ENCODE measurements around the gene ATP5F1A.
"Not testable (repeated sequence)": the region's sequence is repeated elsewhere in the genome, so short reads cannot be mapped to it uniquely, and the experiment has no call there.

Gene ATP5F1A

DNA sequence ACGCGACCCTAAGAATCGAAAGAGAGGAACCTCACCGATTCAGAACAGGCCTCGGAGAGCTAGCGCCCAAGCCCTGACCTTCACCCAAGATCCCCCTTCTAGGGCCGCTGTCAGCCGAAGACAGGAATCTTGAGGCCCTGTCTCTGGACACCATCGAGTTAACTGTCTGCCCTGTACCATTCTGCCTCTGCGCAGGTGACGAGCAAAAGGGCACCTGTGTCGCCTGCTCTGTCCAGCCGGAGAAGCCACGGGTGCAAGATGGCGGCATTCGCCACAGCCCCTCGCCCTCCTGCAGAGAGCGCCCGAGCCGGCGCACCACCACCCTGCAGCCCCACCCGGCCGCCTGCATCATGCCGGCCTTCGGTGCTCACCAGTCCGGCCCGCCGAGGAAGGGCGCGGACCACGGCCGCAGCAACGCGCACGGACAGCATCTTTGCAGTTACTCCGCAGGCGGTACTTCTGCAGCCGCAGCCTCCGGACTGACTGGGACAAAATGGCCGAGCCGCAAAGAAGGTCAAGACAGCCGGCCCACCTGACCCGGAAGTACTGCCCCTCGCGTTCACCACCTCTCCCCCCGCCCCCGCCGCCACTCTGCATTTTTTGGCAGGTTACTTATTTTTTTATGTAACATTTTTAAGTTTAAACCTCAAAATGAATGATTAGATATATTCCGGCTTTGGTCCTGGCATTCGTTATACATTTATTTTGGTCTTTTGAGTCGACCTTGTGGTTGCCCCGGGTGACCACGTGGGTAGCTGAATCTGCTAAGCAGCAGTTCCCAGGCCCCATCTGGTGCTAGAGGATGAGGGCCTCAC lies at the start of gene ATP5F1A:
ATP5F1A (minus strand) TSS at position 496 of the 815 bp plus-strand sequence; CDS start at position 431, 65 bp downstream.
- in situ Hi-C loops (cut with MboI; ENCODE audit: low sequenced_read_pairs): no loop called here

DNA sequence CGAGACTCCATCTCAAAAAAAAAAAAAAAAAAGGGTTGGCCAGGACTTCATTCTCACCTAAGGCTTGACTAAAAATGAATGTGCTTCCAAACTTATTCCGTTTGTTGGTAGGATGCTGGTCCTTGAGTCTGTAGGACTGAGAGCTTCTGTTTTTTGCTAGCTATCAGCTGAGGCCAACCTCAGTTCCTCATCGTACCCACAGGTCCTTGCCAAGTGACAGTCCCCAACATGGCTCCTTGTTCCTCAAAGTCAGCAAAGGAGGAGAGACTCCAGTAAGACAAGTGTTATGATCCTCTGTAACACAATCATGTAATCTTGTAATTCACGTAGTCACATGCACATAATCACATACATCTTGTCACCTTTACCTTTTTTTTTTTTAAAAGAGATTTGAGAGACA lies 43.1 kb upstream of the ATP5F1A start:
- in situ Hi-C loops (cut with MboI; ENCODE audit: low sequenced_read_pairs): no loop called here

DNA sequence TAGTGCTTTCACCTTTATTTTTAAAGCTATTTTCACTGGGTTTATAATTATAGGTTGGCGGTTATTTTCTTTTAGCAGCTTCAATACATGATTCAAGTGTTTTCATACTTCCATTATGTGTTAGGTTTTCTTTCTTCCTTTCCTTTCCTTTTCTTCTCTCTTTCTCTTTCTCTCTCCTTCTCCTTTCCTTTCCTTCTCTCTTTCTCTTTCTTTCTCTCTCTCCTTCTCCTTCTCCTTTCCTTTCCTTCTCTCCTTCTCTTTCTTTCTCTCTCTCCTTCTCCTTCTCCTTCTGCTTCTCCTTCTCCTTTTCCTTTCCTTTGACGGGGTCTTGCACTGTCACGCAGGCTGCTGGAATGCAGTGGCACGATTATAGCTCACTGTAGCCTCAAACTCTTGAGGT lies 42.1 kb upstream of the ATP5F1A start:
- in situ Hi-C loops (cut with MboI; ENCODE audit: low sequenced_read_pairs): no loop called here

DNA sequence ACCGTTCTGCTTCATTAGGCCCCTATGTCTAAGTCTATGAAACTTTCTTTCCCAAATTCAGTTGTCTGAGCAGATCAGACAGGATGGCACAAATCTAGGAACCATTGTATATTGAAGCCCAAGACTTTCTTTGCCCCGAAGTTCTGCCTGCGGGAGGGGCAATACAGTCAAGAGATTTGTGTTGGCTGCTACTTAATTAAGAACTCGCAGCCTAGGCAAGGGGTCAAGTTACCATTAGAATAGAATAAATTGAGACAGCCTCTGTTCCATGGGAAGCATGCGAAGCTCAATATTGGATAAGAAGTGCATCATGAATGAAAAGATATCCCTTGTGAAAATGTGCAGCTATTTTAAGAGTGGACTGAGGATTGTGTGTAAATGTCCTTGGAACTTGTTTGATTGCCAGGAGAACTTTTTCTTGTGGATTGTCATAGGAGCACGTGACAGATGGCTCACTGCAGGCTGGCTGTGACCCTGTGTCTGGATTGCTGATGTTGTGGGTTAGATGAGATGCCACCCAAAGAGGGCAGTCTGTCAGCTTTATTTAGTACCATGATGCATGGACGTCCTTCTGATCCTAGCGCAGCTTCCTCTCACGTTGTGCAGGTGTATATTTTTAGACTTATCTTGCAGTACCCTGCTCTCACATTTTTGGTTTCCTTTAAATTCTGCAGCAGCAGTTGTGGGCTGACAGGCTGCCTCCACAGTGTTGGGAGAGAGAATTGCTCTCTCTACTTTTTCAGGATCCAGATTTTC lies 37.0 kb upstream of the ATP5F1A start:
- in situ Hi-C loops (cut with MboI; ENCODE audit: low sequenced_read_pairs): no loop called here

- in situ Hi-C loops (cut with MboI; ENCODE audit: low sequenced_read_pairs): no loop called here
These were observed 35.4 kb upstream of the ATP5F1A start for GRCh38 chr18:46133534-46133933.

- in situ Hi-C loops (cut with MboI; ENCODE audit: low sequenced_read_pairs): not testable (repeated sequence)
These were observed 32.5 kb upstream of the ATP5F1A start for GRCh38 chr18:46130549-46130948.

DNA sequence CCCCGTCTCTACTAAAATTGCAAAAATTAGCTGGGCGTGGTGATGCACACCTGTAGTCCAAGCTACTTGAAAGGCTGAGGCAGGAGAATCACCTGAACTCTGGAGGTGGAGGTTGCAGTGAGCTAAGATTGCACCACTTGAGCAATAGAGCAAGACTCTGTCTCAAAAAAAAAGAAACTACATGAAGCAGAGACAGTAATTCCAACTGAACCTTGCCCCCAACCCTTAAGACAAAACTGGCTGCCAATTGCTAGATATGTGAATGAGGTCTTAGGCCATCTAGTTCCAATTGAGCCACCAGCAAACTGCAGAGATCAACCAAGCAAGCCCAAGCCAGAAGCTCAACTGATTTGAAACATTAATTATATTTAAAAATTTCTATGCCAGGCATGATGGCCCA lies 32.0 kb upstream of the ATP5F1A start:
- in situ Hi-C loops (cut with MboI; ENCODE audit: low sequenced_read_pairs): no loop called here

GRCh38 chr18:46126625-46127024 lies 28.5 kb upstream of the ATP5F1A start:
- in situ Hi-C loops (cut with MboI; ENCODE audit: low sequenced_read_pairs): not testable (repeated sequence)

GRCh38 chr18:46113751-46114150 lies 15.7 kb upstream of the ATP5F1A start:
- in situ Hi-C loops (cut with MboI; ENCODE audit: low sequenced_read_pairs): no loop called here

DNA sequence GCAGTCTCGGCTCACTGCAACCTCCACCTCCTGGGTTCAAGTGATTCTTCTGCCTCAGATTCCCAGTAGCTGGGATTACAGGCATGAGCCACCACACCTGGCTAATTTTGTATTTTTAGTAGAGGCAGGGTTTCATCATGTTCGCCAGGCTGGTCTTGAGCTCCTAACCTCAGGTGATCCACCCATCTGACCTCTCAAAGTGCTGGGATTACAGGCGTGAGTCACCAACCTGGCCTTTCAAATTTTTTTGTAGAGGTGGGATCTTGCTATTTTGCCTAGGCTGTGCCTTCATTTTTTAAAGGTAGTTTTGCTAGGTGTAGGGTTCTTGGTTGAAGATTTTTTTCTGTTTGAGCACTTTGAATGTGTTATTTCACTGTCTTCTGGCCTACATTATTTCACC lies 12.3 kb upstream of the ATP5F1A start:
- in situ Hi-C loops (cut with MboI; ENCODE audit: low sequenced_read_pairs): no loop called here

GRCh38 chr18:46109386-46109785 lies 11.3 kb upstream of the ATP5F1A start:
- in situ Hi-C loops (cut with MboI; ENCODE audit: low sequenced_read_pairs): no loop called here

DNA sequence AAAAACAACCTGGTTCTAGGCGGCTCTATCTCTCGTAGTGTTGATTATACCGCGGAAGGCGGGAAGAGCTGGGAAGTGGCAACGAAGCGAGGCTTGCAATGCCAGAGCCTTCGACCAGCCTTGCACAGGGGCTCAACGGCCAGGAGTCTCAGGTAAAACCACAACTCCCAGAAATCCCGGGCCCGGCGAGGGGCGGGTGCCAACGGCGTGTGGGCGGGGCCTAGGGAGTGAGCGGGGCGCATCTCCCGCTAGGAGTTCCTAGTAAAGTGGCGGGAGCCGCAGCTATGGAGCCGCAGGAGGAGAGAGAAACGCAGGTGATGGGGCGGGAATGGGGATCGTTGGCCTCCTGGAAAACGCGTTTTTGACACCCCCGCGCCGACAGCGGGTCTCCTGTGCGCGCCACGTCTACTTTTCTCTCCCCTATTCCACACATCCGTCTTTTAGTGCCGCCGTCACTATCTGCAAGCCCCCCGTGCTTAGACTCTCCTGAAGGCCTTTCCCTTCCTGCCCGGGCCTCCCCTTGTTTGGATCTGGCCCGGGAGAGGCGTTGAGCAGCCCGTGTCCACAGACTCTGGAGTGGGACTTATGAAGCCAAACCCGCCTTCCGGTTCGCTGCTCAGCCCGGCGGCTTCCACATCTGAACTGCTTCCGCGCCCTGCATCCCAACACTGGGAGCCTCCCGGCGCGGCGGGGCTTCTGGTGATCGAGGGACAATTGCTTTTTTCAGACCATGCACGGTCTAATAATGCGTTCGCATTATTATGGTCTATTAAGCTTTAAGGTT lies 6.2 kb upstream of the ATP5F1A start, which contains the start of gene HAUS1:
HAUS1 (plus strand) TSS at position 258 of the 784 bp plus-strand sequence; CDS start at position 285, 27 bp downstream.
- in situ Hi-C loops (cut with MboI; ENCODE audit: low sequenced_read_pairs): no loop called here

- in situ Hi-C loops (cut with MboI; ENCODE audit: low sequenced_read_pairs): no loop called here
These were observed 1.4 kb upstream of the ATP5F1A start for GRCh38 chr18:46099463-46099862.

GRCh38 chr18:46098616-46098933 lies 479 bp upstream of the ATP5F1A start:
- in situ Hi-C loops (cut with MboI; ENCODE audit: low sequenced_read_pairs): no loop called here

DNA sequence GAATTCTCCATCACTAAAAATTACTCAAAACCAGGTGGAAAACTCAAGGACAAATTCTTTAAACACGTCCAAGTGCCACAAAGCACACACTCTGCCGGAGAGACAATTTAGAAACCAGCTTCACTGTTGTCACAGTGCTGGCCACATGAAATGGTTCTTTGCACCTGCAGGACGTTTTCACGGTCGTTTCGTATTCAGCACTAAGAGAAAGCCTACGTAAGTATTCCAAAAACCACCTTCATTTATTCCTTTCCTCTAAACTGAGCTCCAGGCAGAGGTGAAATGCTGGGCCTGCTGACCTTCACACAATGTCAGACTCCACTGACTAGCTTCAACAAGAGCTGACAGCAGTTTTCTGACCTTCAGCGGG lies 680 bp downstream of the ATP5F1A start:
- in situ Hi-C loops (cut with MboI; ENCODE audit: low sequenced_read_pairs): no loop called here

DNA sequence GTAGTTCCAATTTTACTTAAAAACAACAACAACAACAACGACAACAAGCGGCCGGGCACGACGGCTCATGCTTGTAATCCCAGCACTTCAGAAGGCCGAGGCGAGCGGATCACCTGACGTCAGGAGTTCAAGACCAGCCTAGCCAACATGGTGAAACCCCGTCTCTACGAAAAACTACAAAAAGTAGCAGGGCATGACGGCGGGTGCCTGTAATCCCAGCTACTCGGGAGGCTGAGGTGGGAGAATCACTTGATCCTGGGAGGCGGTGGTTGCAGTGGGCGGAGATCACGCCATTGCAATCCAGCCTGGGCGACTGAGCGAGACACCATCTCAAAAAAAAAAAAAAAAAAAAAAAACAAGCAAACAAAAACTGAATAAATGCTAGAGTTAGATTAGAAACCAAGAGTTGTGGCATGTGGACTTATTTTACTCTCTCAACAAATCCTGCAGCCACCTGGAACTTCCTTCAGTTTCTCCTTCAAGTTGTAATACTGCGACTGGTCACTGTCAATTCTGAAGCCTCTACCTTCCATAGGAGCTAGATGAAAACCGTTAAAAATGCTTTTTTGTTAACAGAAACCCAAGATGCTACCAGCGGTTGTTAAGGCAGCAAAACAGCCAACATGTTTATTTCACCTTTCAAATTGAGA lies 1.3 kb downstream of the ATP5F1A start:
- in situ Hi-C loops (cut with MboI; ENCODE audit: low sequenced_read_pairs): no loop called here

DNA sequence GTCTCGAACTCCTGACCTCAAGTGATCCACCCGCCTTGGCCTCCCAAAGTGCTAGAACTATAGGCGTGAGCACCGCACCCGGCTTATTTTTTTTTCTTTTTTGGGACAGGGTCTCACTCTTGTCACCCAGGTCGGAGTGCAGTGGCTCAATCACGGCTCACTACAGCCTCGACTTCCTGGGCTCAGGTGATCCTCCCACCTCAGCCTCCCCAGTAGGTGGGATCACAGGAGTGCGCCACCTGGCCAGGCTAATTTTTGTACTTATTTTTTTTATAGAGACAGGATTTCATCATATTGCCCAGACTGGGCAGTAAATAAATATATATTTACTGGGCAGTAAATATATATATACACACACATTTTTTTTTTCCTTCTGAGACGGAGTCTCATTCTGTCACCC lies 2.6 kb downstream of the ATP5F1A start:
- in situ Hi-C loops (cut with MboI; ENCODE audit: low sequenced_read_pairs): no loop called here

DNA sequence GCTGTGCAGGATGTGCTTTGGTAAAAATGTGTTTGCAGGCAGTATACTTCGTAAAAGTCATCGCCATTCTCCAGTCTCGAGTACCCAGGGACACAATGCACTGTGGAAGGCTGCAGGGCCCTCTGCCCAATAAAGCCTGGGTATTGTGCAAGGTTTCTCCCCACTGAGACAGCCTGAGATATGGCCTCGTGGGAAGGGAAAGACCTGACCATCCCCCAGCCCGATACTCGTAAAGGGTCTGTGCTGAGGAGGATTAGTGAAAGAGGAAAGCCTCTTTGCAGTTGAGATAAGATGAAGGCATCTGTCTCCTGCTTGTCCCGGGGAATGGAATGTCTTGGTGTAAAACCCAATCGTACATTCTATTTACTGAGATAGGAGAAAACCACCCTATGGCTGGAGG lies 9.6 kb downstream of the ATP5F1A start:
- in situ Hi-C loops (cut with MboI; ENCODE audit: low sequenced_read_pairs): not testable (repeated sequence)

DNA sequence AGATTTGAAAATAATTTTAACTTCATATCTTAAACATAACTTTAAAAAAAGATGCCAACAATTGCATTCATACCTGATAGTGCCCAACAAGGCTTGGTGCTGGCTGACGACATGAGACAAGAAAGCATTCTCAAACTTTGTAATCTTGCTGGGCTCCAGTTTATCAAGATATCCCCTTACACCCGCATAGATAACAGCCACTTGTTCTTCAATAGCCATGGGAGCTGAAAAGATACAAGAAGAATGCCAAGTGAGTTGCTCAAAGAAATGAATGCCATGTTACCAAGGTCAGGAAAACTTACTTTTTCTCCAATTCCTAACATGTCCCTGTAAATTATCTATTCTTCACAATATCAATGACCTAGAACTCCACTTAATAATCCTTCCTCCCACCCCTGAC lies 13.7 kb downstream of the ATP5F1A start:
- in situ Hi-C loops (cut with MboI; ENCODE audit: low sequenced_read_pairs): no loop called here

- in situ Hi-C loops (cut with MboI; ENCODE audit: low sequenced_read_pairs): no loop called here
These were observed 17.9 kb downstream of the ATP5F1A start for GRCh38 chr18:46080156-46080555.

DNA sequence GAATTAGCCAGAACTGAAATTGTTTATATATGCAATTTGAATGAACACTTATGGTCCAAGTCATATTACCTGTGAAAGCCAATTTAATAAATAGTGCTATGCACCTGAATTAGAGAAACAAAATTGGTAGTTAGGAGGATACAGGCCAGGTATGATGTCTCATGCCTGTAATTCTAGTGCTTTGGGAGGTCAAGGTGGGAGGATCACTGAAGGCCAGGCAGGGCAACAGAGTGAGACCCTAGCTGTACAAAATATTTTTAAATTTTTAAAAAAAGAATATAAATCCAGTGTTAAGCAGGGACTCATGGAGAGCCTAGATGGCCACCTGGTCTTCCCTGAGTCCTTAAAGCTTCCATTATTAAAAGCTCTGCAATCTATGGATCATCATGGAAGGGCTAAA lies 18.8 kb downstream of the ATP5F1A start:
- in situ Hi-C loops (cut with MboI; ENCODE audit: low sequenced_read_pairs): no loop called here
